A673 (cell line): ENCODE results near the gene ANKS1B.

ENCODE experiments used
- EZH2 ChIP-seq: fragments of 200-600 bp; sonication (generic); IDR thresholded peaks from 2 replicates; pipeline ENCODE4 v1.6.1; 2017; ENCODE audit warnings: borderline replicate concordance, low read depth, mild to moderate bottlenecking, mixed read lengths, antibody characterized with exemption, low read length; ENCODE audit not compliant: poor library complexity, severe bottlenecking
- TF ChIP-seq, protein P1 (sequence below): fragments of 300-800, 200-600 bp; sonication (generic); conservative IDR thresholded peaks from 2 replicates; pipeline ENCODE4 v1.5.1; 2017; ENCODE audit warnings: low read depth, mild to moderate bottlenecking, antibody characterized with exemption, low read length, moderate library complexity, mixed read lengths

DNA sequence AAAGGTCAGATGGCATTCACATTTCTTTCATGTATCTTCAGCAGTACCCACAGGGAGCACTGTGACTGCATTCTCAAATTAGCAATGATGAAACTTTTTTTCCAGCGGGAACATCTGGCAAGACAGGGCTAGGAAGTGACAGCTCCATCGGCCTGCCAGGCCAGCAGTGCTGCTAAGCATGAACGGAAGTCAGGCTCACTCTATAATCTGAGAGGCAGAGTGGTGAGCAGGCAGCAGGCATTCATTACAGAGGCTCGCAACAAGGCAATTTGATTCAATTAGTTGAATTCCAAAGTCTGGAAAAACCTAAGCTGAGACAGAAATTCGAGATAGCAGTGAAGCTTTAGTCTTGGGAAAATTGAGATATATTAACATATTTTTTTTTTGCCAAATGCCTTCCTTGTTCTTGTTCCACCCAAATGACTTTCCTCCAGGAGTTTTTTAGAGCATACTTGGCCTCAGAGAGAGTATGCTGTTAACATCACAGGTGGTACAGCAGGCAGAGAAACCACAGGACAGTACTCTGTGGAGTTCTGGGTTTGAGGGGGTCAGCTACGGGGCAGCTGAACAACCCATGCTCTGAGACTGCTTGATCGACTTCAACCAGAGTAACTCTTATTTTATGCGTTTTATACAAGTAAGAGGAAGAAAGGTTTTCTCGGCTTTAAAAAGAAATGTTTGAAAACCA lies 924.8 kb downstream of the ANKS1B start:
- TF ChIP-seq, protein P1, sequence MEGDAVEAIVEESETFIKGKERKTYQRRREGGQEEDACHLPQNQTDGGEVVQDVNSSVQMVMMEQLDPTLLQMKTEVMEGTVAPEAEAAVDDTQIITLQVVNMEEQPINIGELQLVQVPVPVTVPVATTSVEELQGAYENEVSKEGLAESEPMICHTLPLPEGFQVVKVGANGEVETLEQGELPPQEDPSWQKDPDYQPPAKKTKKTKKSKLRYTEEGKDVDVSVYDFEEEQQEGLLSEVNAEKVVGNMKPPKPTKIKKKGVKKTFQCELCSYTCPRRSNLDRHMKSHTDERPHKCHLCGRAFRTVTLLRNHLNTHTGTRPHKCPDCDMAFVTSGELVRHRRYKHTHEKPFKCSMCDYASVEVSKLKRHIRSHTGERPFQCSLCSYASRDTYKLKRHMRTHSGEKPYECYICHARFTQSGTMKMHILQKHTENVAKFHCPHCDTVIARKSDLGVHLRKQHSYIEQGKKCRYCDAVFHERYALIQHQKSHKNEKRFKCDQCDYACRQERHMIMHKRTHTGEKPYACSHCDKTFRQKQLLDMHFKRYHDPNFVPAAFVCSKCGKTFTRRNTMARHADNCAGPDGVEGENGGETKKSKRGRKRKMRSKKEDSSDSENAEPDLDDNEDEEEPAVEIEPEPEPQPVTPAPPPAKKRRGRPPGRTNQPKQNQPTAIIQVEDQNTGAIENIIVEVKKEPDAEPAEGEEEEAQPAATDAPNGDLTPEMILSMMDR: peak; percentile 42; the same call in 1 of the 2 replicates
- TF ChIP-seq EZH2: no peak
